GM12892 (cell line): ENCODE measurements around the gene SMIM23.

Experiments used
- POLR2A ChIP-seq: IDR thresholded peaks from 2 replicates; pipeline ENCODE4 v1.6.1; 2011; ENCODE audit warnings: low read depth, low read length, control low read depth
- POLR2AphosphoS5 ChIP-seq: IDR thresholded peaks from 2 replicates; pipeline ENCODE4 v1.6.1; 2011; ENCODE audit warnings: low read depth, low read length, control low read depth
- TAF1 ChIP-seq: IDR thresholded peaks from 2 replicates; pipeline ENCODE4 v1.6.1; 2011; ENCODE audit warnings: low read depth, mild to moderate bottlenecking, control low read depth, low read length, borderline replicate concordance

GRCh38 chr5:171782332-171782966 lies 3.2 kb upstream of the SMIM23 start:
- no peak for TF ChIP-seq POLR2A
- no peak for TF ChIP-seq POLR2AphosphoS5
- no peak for TF ChIP-seq TAF1
